HEK293 (cell line): ENCODE measurements around the gene RAB1A.

Source experiments
- CTCF ChIA-PET: fragments of 350-600 bp; formaldehyde crosslinking; extraction: SDS; loops from one replicate; lab custom pipeline; 2021; ENCODE audit warnings: antibody characterized with exemption; lab: Yijun Ruan, JAX
- POLR2A ChIA-PET: fragments of 300-600 bp; formaldehyde crosslinking; extraction: SDS; loops from one replicate; lab custom pipeline; 2020; ENCODE audit warnings: antibody characterized with exemption, inconsistent platforms; lab: Yijun Ruan, JAX
- H3K27ac ChIP-seq: fragments of 200-500 bp; sonication (Bioruptor generic); 2 replicates; pipeline ENCODE4 v1.5.1; 2014; ENCODE audit warnings: low read depth, low read length, control low read depth, inconsistent platforms; ENCODE audit errors: extremely low read depth
- H3K36me3 ChIP-seq, 2 experiments: fragments of 200-500 bp in 1 of 2; sonication (Bioruptor generic) in 1 of 2; 1 replicate in 1 of 2; 2 replicates in 1 of 2; pipeline ENCODE4 v1.5.1; 2014 to 2017; ENCODE audit warnings: inconsistent platforms in 2 of 2, low read length in 2 of 2; ENCODE audit not compliant: control insufficient read depth in 2 of 2, insufficient read depth in 1 of 2
- H3K4me1 ChIP-seq: fragments of 200-500 bp; sonication (Bioruptor generic); 2 replicates; pipeline ENCODE4 v1.5.1; 2014; ENCODE audit warnings: mild to moderate bottlenecking, low read length, inconsistent platforms; ENCODE audit not compliant: control insufficient read depth, insufficient read depth
- H3K4me3 ChIP-seq: 2 replicates; pipeline ENCODE4 v1.5.1; 2011; ENCODE audit warnings: low read depth, mild to moderate bottlenecking, control low read depth, low read length, moderate library complexity
- H3K9me3 ChIP-seq: fragments of 200-500 bp; sonication (Bioruptor generic); 2 replicates; pipeline ENCODE4 v1.5.1; 2014; ENCODE audit warnings: low read depth, low read length, inconsistent platforms; ENCODE audit not compliant: control insufficient read depth, insufficient read depth
- BCL11A ChIP-seq: fragments of 450-650 bp; formaldehyde crosslinking; IDR thresholded peaks from 2 replicates; pipeline ENCODE4 v1.5.1; 2016; ENCODE audit warnings: low read depth, missing biosample characterization, missing genetic modification characterization
- BCL11B ChIP-seq: fragments of 450-650 bp; formaldehyde crosslinking; IDR thresholded peaks from 2 replicates; pipeline ENCODE4 v1.5.1; 2016; ENCODE audit warnings: low read depth, missing biosample characterization, missing genetic modification characterization
- BCL6B ChIP-seq: fragments of 450-650 bp; formaldehyde crosslinking; IDR thresholded peaks from 2 replicates; pipeline ENCODE4 v1.5.1; 2017; ENCODE audit warnings: missing biosample characterization, missing genetic modification characterization
- HOXA7 ChIP-seq: sonication (generic); formaldehyde crosslinking; IDR thresholded peaks from 2 replicates; pipeline ENCODE4 v1.8.1; 2022; ENCODE audit warnings: missing genetic modification reagents, borderline replicate concordance
- HOXC10 ChIP-seq: sonication (generic); formaldehyde crosslinking; IDR thresholded peaks from 2 replicates; pipeline ENCODE4 v1.8.1; 2023; ENCODE audit warnings: mild to moderate bottlenecking, missing genetic modification reagents
- PRDM10 ChIP-seq: fragments of 450-650 bp; formaldehyde crosslinking; IDR thresholded peaks from 2 replicates; pipeline ENCODE4 v1.5.1; 2016; ENCODE audit warnings: missing biosample characterization, missing genetic modification characterization
- PRDM6 ChIP-seq: fragments of 450-650 bp; formaldehyde crosslinking; IDR thresholded peaks from 2 replicates; pipeline ENCODE4 v1.5.1; 2017; ENCODE audit warnings: missing biosample characterization, missing genetic modification characterization
- ZBTB20 ChIP-seq: fragments of 450-650 bp; formaldehyde crosslinking; IDR thresholded peaks from 2 replicates; pipeline ENCODE4 v1.5.1; 2016; ENCODE audit warnings: missing biosample characterization, missing genetic modification characterization
- ZBTB21 ChIP-seq: fragments of 450-650 bp; formaldehyde crosslinking; IDR thresholded peaks from 2 replicates; pipeline ENCODE4 v1.5.1; 2017; ENCODE audit warnings: missing biosample characterization, missing genetic modification characterization
- ZBTB44 ChIP-seq: fragments of 450-650 bp; IDR thresholded peaks from 2 replicates; pipeline ENCODE4 v1.5.1; 2018; ENCODE audit warnings: missing biosample characterization, mild to moderate bottlenecking, missing genetic modification characterization
- ZFHX2 ChIP-seq: fragments of 450-650 bp; formaldehyde crosslinking; conservative IDR thresholded peaks from 2 replicates; pipeline ENCODE4 v1.5.1; 2016; ENCODE audit warnings: missing biosample characterization, missing genetic modification characterization
- ZNF10 ChIP-seq: fragments of 450-650 bp; formaldehyde crosslinking; IDR thresholded peaks from 2 replicates; pipeline ENCODE4 v1.5.1; 2017; ENCODE audit warnings: missing biosample characterization, missing genetic modification characterization
- ZNF138 ChIP-seq: fragments of 450-650 bp; formaldehyde crosslinking; IDR thresholded peaks from 2 replicates; pipeline ENCODE4 v1.5.1; 2016; ENCODE audit warnings: missing biosample characterization, missing genetic modification characterization, borderline replicate concordance
- ZNF140 ChIP-seq: fragments of 450-650 bp; formaldehyde crosslinking; IDR thresholded peaks from 2 replicates; pipeline ENCODE4 v1.5.1; 2016; ENCODE audit warnings: missing biosample characterization, missing genetic modification characterization
- ZNF146 ChIP-seq: fragments of 450-650 bp; formaldehyde crosslinking; IDR thresholded peaks from 2 replicates; pipeline ENCODE4 v1.5.1; 2016; ENCODE audit warnings: missing biosample characterization, missing genetic modification characterization
- ZNF280D ChIP-seq: fragments of 450-650 bp; formaldehyde crosslinking; IDR thresholded peaks from 2 replicates; pipeline ENCODE4 v1.5.1; 2016; ENCODE audit warnings: missing biosample characterization, missing genetic modification characterization
- ZNF433 ChIP-seq: fragments of 450-650 bp; formaldehyde crosslinking; IDR thresholded peaks from 2 replicates; pipeline ENCODE4 v1.5.1; 2016; ENCODE audit warnings: missing biosample characterization, missing genetic modification characterization, low read depth
- ZNF48 ChIP-seq: fragments of 450-650 bp; formaldehyde crosslinking; IDR thresholded peaks from 2 replicates; pipeline ENCODE4 v1.5.1; 2016; ENCODE audit warnings: missing biosample characterization, missing genetic modification characterization
- ZNF560 ChIP-seq: fragments of 450-650 bp; formaldehyde crosslinking; IDR thresholded peaks from 2 replicates; pipeline ENCODE4 v1.5.1; 2017; ENCODE audit warnings: missing biosample characterization, missing genetic modification characterization, borderline replicate concordance
- ZNF658 ChIP-seq: fragments of 450-650 bp; formaldehyde crosslinking; IDR thresholded peaks from 2 replicates; pipeline ENCODE4; 2016; ENCODE audit warnings: missing biosample characterization, missing genetic modification characterization
- ZNF785 ChIP-seq: fragments of 450-650 bp; formaldehyde crosslinking; IDR thresholded peaks from 2 replicates; pipeline ENCODE4 v1.5.1; 2016; ENCODE audit warnings: missing biosample characterization, missing genetic modification characterization
- ZNF792 ChIP-seq: fragments of 450-650 bp; formaldehyde crosslinking; IDR thresholded peaks from 2 replicates; pipeline ENCODE4 v1.5.1; 2016; ENCODE audit warnings: missing biosample characterization, missing genetic modification characterization
- ZXDB ChIP-seq: fragments of 450-650 bp; formaldehyde crosslinking; IDR thresholded peaks from 2 replicates; pipeline ENCODE4 v1.5.1; 2016; ENCODE audit warnings: missing biosample characterization, missing genetic modification characterization

The RAB1A gene

GRCh38 chr2:65050931-65051330 is 79.0 kb downstream of the RAB1A start:
- ChIA-PET CTCF (no interaction called here), POLR2A (no interaction called here)
- TF ChIP-seq ZNF10 (tag by site-specific recombination) (peak; percentile 63; the same call in 1 of the 2 replicates), ZBTB44 (tag by site-specific recombination) (no peak)

GRCh38 chr2:65049010-65049639 is 80.8 kb downstream of the RAB1A start:
- ChIA-PET POLR2A (interaction anchor here (1.1 kb wide), 1 partner anchor 81 kb away, joined by 3 read pairs; the partner anchor contains the start of gene RAB1A), CTCF (interaction anchor here (0.7 to 1.8 kb wide), 3 partner anchors 9 to 524 kb away, joined by 3 to 7 read pairs (median 4); no protein-coding TSS in a partner anchor)
- H3K27ac ChIP-seq: no peak overlapping the region
- H3K4me3 ChIP-seq: no peak overlapping the region
- H3K36me3 ChIP-seq: peaks cover 0 to 18% of the 10 kb centered on the region in 2 experiments; a peak in 1 of 3 replicates
- H3K4me1 ChIP-seq: no peaks in the 10 kb centered on the region
- no peaks in the 10 kb centered on the region for H3K9me3 ChIP-seq
- no peak for TF ChIP-seq BCL11A (tag by site-specific recombination)
- no peak for TF ChIP-seq BCL11B (tag by site-specific recombination)
- no peak for TF ChIP-seq ZNF146
- TF ChIP-seq PRDM6 (tag by site-specific recombination): no peak
- TF ChIP-seq ZNF433 (tag by site-specific recombination): no peak
- TF ChIP-seq ZNF785 (tag by site-specific recombination): no peak
- peak; percentile 95 for TF ChIP-seq PRDM10 (tag by site-specific recombination)
- TF ChIP-seq ZFHX2 (tag by site-specific recombination): no peak
- no peak for TF ChIP-seq ZNF48 (tag by site-specific recombination)
- TF ChIP-seq ZNF792 (tag by site-specific recombination): no peak
- no peak for TF ChIP-seq ZNF560 (tag by site-specific recombination)
- TF ChIP-seq ZNF280D: no peak
- no peak for TF ChIP-seq ZNF658
- TF ChIP-seq ZXDB (tag by site-specific recombination): no peak
- no peak for TF ChIP-seq HOXA7 (CRISPR knock-in tag)
- no peak for TF ChIP-seq ZBTB20
- no peak for TF ChIP-seq ZNF138 (tag by site-specific recombination)
- TF ChIP-seq ZBTB21 (tag by site-specific recombination): peak; percentile 97
- TF ChIP-seq BCL6B: no peak
- TF ChIP-seq ZNF140 (tag by site-specific recombination): no peak
- TF ChIP-seq HOXC10 (CRISPR knock-in tag): no peak

More at GRCh38 chr2:65050931-65051330, 79.0 kb downstream of the RAB1A start:
- Histone ChIP-seq H3K9me3 (no peaks in the 10 kb centered on the region), H3K27ac (no peak overlapping the region), H3K36me3 (peaks cover 0 to 10% of the 10 kb centered on the region in 2 experiments; a peak in 1 of 3 replicates), H3K4me3 (no peak overlapping the region), H3K4me1 (no peaks in the 10 kb centered on the region)
